ENCODE measurements around the gene C9orf43.
A peak's percentile ranks its signal among the peaks of the same experiment; 100 is the strongest.
"Not testable (repeated sequence)": the region's sequence is repeated elsewhere in the genome, so short reads cannot be mapped to it uniquely, and the experiment has no call there.

C9orf43 gene

GRCh38 chr9:113417370-113417769, 6.8 kb downstream of the C9orf43 start:
- DNase-seq (ENCODE audit: low read depth in 2 of 2): no peak

- no peak for DNase-seq (ENCODE audit: low read depth in 2 of 2)
Observed at GRCh38 chr9:113421726-113422125, 11.2 kb downstream of the C9orf43 start.

- no peak for DNase-seq (ENCODE audit: low read depth in 2 of 2)
Observed at GRCh38 chr9:113425072-113425471, 14.5 kb downstream of the C9orf43 start.

- no peak for DNase-seq (ENCODE audit: low read depth in 2 of 2)
Observed at GRCh38 chr9:113426701-113427100, 16.2 kb downstream of the C9orf43 start.

- no peak for DNase-seq (ENCODE audit: low read depth in 2 of 2)
Observed at GRCh38 chr9:113427629-113428028, 17.1 kb downstream of the C9orf43 start.

- no peak for DNase-seq (ENCODE audit: low read depth in 2 of 2)
Observed at GRCh38 chr9:113428062-113428615, 17.6 kb downstream of the C9orf43 start.

- DNase-seq (ENCODE audit: low read depth in 2 of 2): no peak
Observed at GRCh38 chr9:113431191-113431590, 20.6 kb downstream of the C9orf43 start.

- DNase-seq (ENCODE audit: low read depth in 2 of 2): no peak
Observed at GRCh38 chr9:113436728-113437515, 26.4 kb downstream of the C9orf43 start.

- DNase-seq (ENCODE audit: low read depth in 2 of 2): not testable (repeated sequence)
Observed at GRCh38 chr9:113437716-113438115, 27.2 kb downstream of the C9orf43 start.

GRCh38 chr9:113444736-113445135, 34.2 kb downstream of the C9orf43 start:
- DNase-seq (ENCODE audit: low read depth in 2 of 2): no peak

GRCh38 chr9:113446323-113446740, 35.8 kb downstream of the C9orf43 start:
- peak in 1 of 2 experiments; percentile 8 for DNase-seq (ENCODE audit: low read depth in 2 of 2)

- peak in 1 of 2 experiments; percentile 8 for DNase-seq (ENCODE audit: low read depth in 2 of 2)
Observed at GRCh38 chr9:113449376-113449775, 38.8 kb downstream of the C9orf43 start.

GRCh38 chr9:113452113-113452605, 41.6 kb downstream of the C9orf43 start:
- DNase-seq (ENCODE audit: low read depth in 2 of 2): no peak

GRCh38 chr9:113454914-113455761, 44.6 kb downstream of the C9orf43 start:
- peak; percentile 60 to 70 for DNase-seq (ENCODE audit: low read depth in 2 of 2)

GRCh38 chr9:113456235-113456634, 45.7 kb downstream of the C9orf43 start:
- no peak for DNase-seq (ENCODE audit: low read depth in 2 of 2)

GRCh38 chr9:113461285-113461684, 50.7 kb downstream of the C9orf43 start:
- DNase-seq (ENCODE audit: low read depth in 2 of 2): no peak

- DNase-seq (ENCODE audit: low read depth in 2 of 2): no peak
Observed at GRCh38 chr9:113461943-113462342, 51.4 kb downstream of the C9orf43 start.

- no peak for DNase-seq (ENCODE audit: low read depth in 2 of 2)
Observed at GRCh38 chr9:113462781-113463286, 52.3 kb downstream of the C9orf43 start.

GRCh38 chr9:113463418-113464285, 53.1 kb downstream of the C9orf43 start, which contains the start of gene RGS3:
TSS of gene RGS3 (plus strand) at chr9:113463727. CDS start at chr9:113463803, 76 bp downstream.
- no peak for DNase-seq (ENCODE audit: low read depth in 2 of 2)

- no peak for DNase-seq (ENCODE audit: low read depth in 2 of 2)
Observed at GRCh38 chr9:113464286-113464660, 53.7 kb downstream of the C9orf43 start.

GRCh38 chr9:113465599-113466140, 55.1 kb downstream of the C9orf43 start:
- no peak for DNase-seq (ENCODE audit: low read depth in 2 of 2)
